Keratinocyte (primary cell): ENCODE measurements around the gene KHNYN. TPM values are rescaled to one million over a fixed set of nuclear protein-coding genes. Genes with fewer than 3 reads are reported as not detected.
"Not testable (repeated sequence)": the region's sequence is repeated elsewhere in the genome, so short reads cannot be mapped to it uniquely, and the experiment has no call there.

Experiments used
- DNase-seq: peaks from one replicate; pipeline ENCODE4 v3.0.0-alpha.2; 2011; ENCODE audit warnings: low read depth, missing footprints, low spot score
- FAIRE-seq: peaks from 2 replicates; lab custom pipeline; 2011; peaks lifted over from hg19 to GRCh38; lab: Jason Lieb, UNC
- H2AFZ ChIP-seq: 2 replicates; pipeline ENCODE4 v1.6.0; 2012; ENCODE audit warnings: low read length, control low read depth, inconsistent platforms; ENCODE audit not compliant: control insufficient read depth
- H3K27ac ChIP-seq: 2 replicates; pipeline ENCODE4 v1.5.1; 2011; ENCODE audit warnings: low read length; ENCODE audit not compliant: control insufficient read depth, insufficient read depth
- H3K27me3 ChIP-seq: 3 replicates; pipeline ENCODE4 v1.6.0; 2011; ENCODE audit warnings: low read length; ENCODE audit not compliant: control insufficient read depth, insufficient read depth; ENCODE audit errors: extremely low read depth
- H3K36me3 ChIP-seq, 2 experiments: 2 replicates in 1 of 2; 3 replicates in 1 of 2; pipeline ENCODE4 v1.5.1; 2011; ENCODE audit warnings: low read length in 2 of 2, mild to moderate bottlenecking in 1 of 2; ENCODE audit not compliant: control insufficient read depth in 2 of 2, insufficient read depth in 2 of 2; ENCODE audit errors: extremely low read depth in 1 of 2
- H3K4me1 ChIP-seq: 3 replicates; pipeline ENCODE4 v1.5.1; 2011; ENCODE audit warnings: low read length; ENCODE audit not compliant: control insufficient read depth, insufficient read depth; ENCODE audit errors: extremely low read depth
- H3K4me2 ChIP-seq: 3 replicates; pipeline ENCODE4 v1.6.0; 2011; ENCODE audit warnings: low read depth, low read length; ENCODE audit not compliant: control insufficient read depth, insufficient read depth; ENCODE audit errors: extremely low read depth
- H3K4me3 ChIP-seq, 3 experiments: fragments of 200-600 bp in 1 of 3; sonication (generic) in 1 of 3; 2 replicates in 2 of 3; 3 replicates in 1 of 3; pipeline ENCODE4 v1.5.1; 2011 to 2016; ENCODE audit warnings: low read length in 3 of 3, mild to moderate bottlenecking in 3 of 3, control low read depth in 2 of 3, inconsistent platforms in 1 of 3, low read depth in 1 of 3, mixed read lengths in 1 of 3, mixed run types in 1 of 3, moderate library complexity in 1 of 3; ENCODE audit not compliant: control insufficient read depth in 2 of 3, insufficient read depth in 2 of 3; ENCODE audit errors: extremely low read depth in 1 of 3
- H3K79me2 ChIP-seq: 2 replicates; pipeline ENCODE4 v1.6.0; 2012; ENCODE audit warnings: low read length; ENCODE audit not compliant: control insufficient read depth, insufficient read depth
- H3K9ac ChIP-seq: 3 replicates; pipeline ENCODE4 v1.6.0; 2011; ENCODE audit warnings: low read length; ENCODE audit not compliant: control insufficient read depth, insufficient read depth; ENCODE audit errors: extremely low read depth
- H3K9me1 ChIP-seq: 3 replicates; pipeline ENCODE4 v1.6.0; 2011; ENCODE audit warnings: low read length; ENCODE audit not compliant: control insufficient read depth, insufficient read depth; ENCODE audit errors: extremely low read depth
- H3K9me3 ChIP-seq: 2 replicates; pipeline ENCODE4 v1.5.1; 2012; ENCODE audit warnings: low read depth, low read length; ENCODE audit not compliant: control insufficient read depth
- H4K20me1 ChIP-seq: 3 replicates; pipeline ENCODE4 v1.6.0; 2011; ENCODE audit warnings: low read length; ENCODE audit not compliant: control insufficient read depth, insufficient read depth; ENCODE audit errors: extremely low read depth
- EZH2 ChIP-seq: IDR thresholded peaks from one replicate; pipeline ENCODE4 v1.6.1; 2012; ENCODE audit warnings: inconsistent platforms, mild to moderate bottlenecking, low read length, moderate library complexity
- dilution Hi-C: fragments of 300-500 bp; cut with MboI; formaldehyde crosslinking; loops from one replicate; pipeline ENCODE4 v1.7.0; 2020; ENCODE audit warnings: low sequenced_read_pairs; ENCODE audit not compliant: extremely low pct_ligation_motif_present
- polyA plus RNA-seq, 5 experiments: library from polyadenylated mRNA; depleted of rRNA in 3 of 5; stranded (reverse) in 3 of 5; stranded (forward) in 1 of 5; unstranded in 1 of 5; fragments of >200 nt; gene quantifications; 1 replicate in 1 of 5; 2 replicates in 3 of 5; 3 replicates in 1 of 5; pipeline versions ENCODE4 v1.2.1 to v1.2.3, GENCODE V29; 2011 to 2012; ENCODE audit warnings: missing spikeins in 2 of 5, low read depth in 1 of 5, low replicate concordance in 1 of 5
- TF ChIP-seq, protein P1 (sequence below), 3 experiments: IDR thresholded peaks in 1 of 3; conservative IDR thresholded peaks in 1 of 3; optimal IDR thresholded peaks in 1 of 3; 2 replicates in 2 of 3; 3 replicates in 1 of 3; pipeline versions ENCODE3 to v1.5.1; 2011; ENCODE audit warnings: low read length in 3 of 3, mild to moderate bottlenecking in 3 of 3, moderate library complexity in 2 of 3, control low read depth in 1 of 3, inconsistent platforms in 1 of 3; ENCODE audit not compliant: insufficient read depth in 2 of 3; ENCODE audit errors: extremely low read depth in 1 of 3

KHNYN gene
- polyA plus RNA-seq, 1 donor (not counting 4 experiments of a cell fraction or from before 2014, with no cell fraction given), result 26.0 TPM

GRCh38 chr14:24465368-24465767, 35.6 kb downstream of the KHNYN start:
- H3K79me2 ChIP-seq, result no peaks in the 10 kb centered on the region
- TF ChIP-seq, protein P1, sequence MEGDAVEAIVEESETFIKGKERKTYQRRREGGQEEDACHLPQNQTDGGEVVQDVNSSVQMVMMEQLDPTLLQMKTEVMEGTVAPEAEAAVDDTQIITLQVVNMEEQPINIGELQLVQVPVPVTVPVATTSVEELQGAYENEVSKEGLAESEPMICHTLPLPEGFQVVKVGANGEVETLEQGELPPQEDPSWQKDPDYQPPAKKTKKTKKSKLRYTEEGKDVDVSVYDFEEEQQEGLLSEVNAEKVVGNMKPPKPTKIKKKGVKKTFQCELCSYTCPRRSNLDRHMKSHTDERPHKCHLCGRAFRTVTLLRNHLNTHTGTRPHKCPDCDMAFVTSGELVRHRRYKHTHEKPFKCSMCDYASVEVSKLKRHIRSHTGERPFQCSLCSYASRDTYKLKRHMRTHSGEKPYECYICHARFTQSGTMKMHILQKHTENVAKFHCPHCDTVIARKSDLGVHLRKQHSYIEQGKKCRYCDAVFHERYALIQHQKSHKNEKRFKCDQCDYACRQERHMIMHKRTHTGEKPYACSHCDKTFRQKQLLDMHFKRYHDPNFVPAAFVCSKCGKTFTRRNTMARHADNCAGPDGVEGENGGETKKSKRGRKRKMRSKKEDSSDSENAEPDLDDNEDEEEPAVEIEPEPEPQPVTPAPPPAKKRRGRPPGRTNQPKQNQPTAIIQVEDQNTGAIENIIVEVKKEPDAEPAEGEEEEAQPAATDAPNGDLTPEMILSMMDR (optimal IDR thresholded peaks at IDR 0.05 in 1 of 3, IDR thresholded peaks at IDR 0.05 in 1 of 3, conservative IDR thresholded peaks at IDR 0.05 in 1 of 3; ENCODE audit: extremely low read depth in 1 of 3, insufficient read depth in 2 of 3, low read length in 3 of 3), result no peak
- TF ChIP-seq EZH2, result no peak
- dilution Hi-C loops, result no loop called here
- H3K4me3 ChIP-seq, result no peak overlapping the region
- H3K36me3 ChIP-seq, result no peaks in the 10 kb centered on the region
- no peak for DNase-seq
- no peak overlapping the region for H2AFZ ChIP-seq
- H4K20me1 ChIP-seq, result no peaks in the 10 kb centered on the region
- H3K4me1 ChIP-seq, result no peaks in the 10 kb centered on the region
- no peaks in the 10 kb centered on the region for H3K9me3 ChIP-seq
- no peaks in the 10 kb centered on the region for H3K9me1 ChIP-seq
- H3K27ac ChIP-seq, result no peak overlapping the region
- H3K4me2 ChIP-seq, result no peak overlapping the region
- FAIRE-seq, result no peak
- no peaks in the 10 kb centered on the region for H3K27me3 ChIP-seq
- H3K9ac ChIP-seq, result no peak overlapping the region

DNA sequence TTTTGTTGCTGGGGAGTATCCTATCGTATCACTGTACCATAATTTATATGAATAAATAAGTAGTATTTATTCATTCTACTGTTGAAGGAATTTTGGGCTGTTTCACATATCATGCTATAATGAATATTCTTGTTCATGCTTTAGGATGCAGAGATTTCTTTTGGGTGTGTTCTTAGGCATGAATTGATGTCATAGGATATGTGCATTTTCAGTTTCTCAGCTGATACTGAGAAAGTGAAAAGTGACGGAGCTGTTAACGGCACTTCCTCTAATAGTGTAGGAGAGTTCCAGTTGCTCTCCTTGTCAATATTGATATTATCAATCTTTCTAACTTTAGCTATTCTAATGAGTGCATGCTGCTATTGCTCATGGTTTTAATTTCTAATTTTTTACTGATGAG, 36.1 kb downstream of the KHNYN start:
- TF ChIP-seq EZH2, result no peak
- TF ChIP-seq, protein P1 (optimal IDR thresholded peaks at IDR 0.05 in 1 of 3, IDR thresholded peaks at IDR 0.05 in 1 of 3, conservative IDR thresholded peaks at IDR 0.05 in 1 of 3; ENCODE audit: extremely low read depth in 1 of 3, insufficient read depth in 2 of 3, low read length in 3 of 3), result no peak
- no peak overlapping the region for H3K9ac ChIP-seq
- H3K36me3 ChIP-seq, result no peaks in the 10 kb centered on the region
- H3K4me3 ChIP-seq, result no peak overlapping the region
- no peaks in the 10 kb centered on the region for H3K79me2 ChIP-seq
- no peaks in the 10 kb centered on the region for H3K9me3 ChIP-seq
- no peaks in the 10 kb centered on the region for H3K9me1 ChIP-seq
- dilution Hi-C loops, result no loop called here
- no peaks in the 10 kb centered on the region for H3K4me1 ChIP-seq
- no peaks in the 10 kb centered on the region for H4K20me1 ChIP-seq
- FAIRE-seq (no peak), DNase-seq (no peak)
- no peaks in the 10 kb centered on the region for H3K27me3 ChIP-seq
- H3K27ac ChIP-seq, result no peak overlapping the region
- no peak overlapping the region for H2AFZ ChIP-seq
- no peak overlapping the region for H3K4me2 ChIP-seq

GRCh38 chr14:24470450-24470849, 40.7 kb downstream of the KHNYN start:
- H3K79me2 ChIP-seq, H4K20me1 ChIP-seq, H3K9ac ChIP-seq, DNase-seq, H3K9me3 ChIP-seq, H3K4me3 ChIP-seq, H3K27me3 ChIP-seq, H3K4me1 ChIP-seq, H2AFZ ChIP-seq, H3K4me2 ChIP-seq, FAIRE-seq, dilution Hi-C loops, H3K9me1 ChIP-seq, H3K36me3 ChIP-seq, H3K27ac ChIP-seq: not testable (repeated sequence)
